ENCODE results near the gene PPIP5K1. TPM values are rescaled to one million over a fixed set of nuclear protein-coding genes. Genes with fewer than 3 reads are reported as not detected.

PPIP5K1 gene
- total RNA-seq, 2 donors from 2014 or later = 25.6 to 35.5 TPM

- no peaks in the 10 kb centered on the region for H3K9me3 ChIP-seq (ENCODE audit: control insufficient read depth, low read length, poor library complexity, severe bottlenecking)
- Mint-ChIP-seq H3K27me3 (no peaks in the 10 kb centered on the region), H3K27ac (peak overlapping the region; percentile 96), H3K4me3 (peak overlapping the region; percentile 95), H3K4me1 (peaks cover 38% of the 10 kb centered on the region), H3K36me3 (ENCODE audit: low read depth) (peaks cover 2% of the 10 kb centered on the region)
- ATAC-seq (no peak), DNase-seq (no peak)
These were observed 80.3 kb downstream of the PPIP5K1 start for GRCh38 chr15:43509660-43510199.

- Mint-ChIP-seq H3K27me3 (no peaks in the 10 kb centered on the region), H3K4me3 (peak overlapping the region; percentile 47), H3K36me3 (ENCODE audit: low read depth) (peaks cover 2% of the 10 kb centered on the region), H3K4me1 (peaks cover 33% of the 10 kb centered on the region), H3K27ac (peak overlapping the region; percentile 96)
- ATAC-seq (no peak), DNase-seq (no peak)
- no peaks in the 10 kb centered on the region for H3K9me3 ChIP-seq (ENCODE audit: control insufficient read depth, low read length, poor library complexity, severe bottlenecking)
These were observed 80.9 kb downstream of the PPIP5K1 start for GRCh38 chr15:43508991-43509659.

- Mint-ChIP-seq H3K4me1 (peaks cover 27% of the 10 kb centered on the region), H3K27ac (no peak overlapping the region), H3K36me3 (ENCODE audit: low read depth) (peaks cover 2% of the 10 kb centered on the region), H3K27me3 (no peaks in the 10 kb centered on the region), H3K4me3 (no peak overlapping the region)
- DNase-seq = no peak
- ATAC-seq = no peak
- H3K9me3 ChIP-seq (ENCODE audit: control insufficient read depth, low read length, poor library complexity, severe bottlenecking) = no peaks in the 10 kb centered on the region
These were observed 81.6 kb downstream of the PPIP5K1 start for GRCh38 chr15:43508421-43508820.

- no peak overlapping the region for H3K4me3 Mint-ChIP-seq
- no peaks in the 10 kb centered on the region for H3K9me3 ChIP-seq (ENCODE audit: control insufficient read depth, low read length, poor library complexity, severe bottlenecking)
- no peak overlapping the region for H3K27ac Mint-ChIP-seq
- H3K36me3 Mint-ChIP-seq (ENCODE audit: low read depth) = peaks cover 2% of the 10 kb centered on the region
- no peaks in the 10 kb centered on the region for H3K27me3 Mint-ChIP-seq
- DNase-seq (no peak), ATAC-seq (no peak)
- peaks cover 10% of the 10 kb centered on the region for H3K4me1 Mint-ChIP-seq
These were observed 84.3 kb downstream of the PPIP5K1 start for GRCh38 chr15:43505738-43506137.

DNA sequence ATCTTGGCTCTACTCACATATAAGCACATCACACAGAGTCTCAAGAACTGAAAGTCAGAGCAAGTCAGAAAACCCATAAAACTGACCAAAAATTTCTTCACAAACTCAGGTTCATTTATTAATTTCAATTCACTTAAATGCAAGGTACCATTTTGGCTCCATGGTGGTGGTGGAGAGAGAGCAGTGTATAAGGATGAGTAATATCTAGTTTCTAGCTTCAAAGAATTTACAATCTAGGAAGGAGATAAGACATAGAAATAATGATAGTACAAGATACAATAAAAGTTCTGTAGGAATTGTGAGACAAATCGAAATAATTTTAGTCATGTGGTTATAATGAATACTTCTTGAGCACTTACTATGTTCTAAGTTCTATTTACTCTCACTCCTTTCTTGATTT is 90.4 kb downstream of the PPIP5K1 start:
- H3K4me3 Mint-ChIP-seq = no peak overlapping the region
- DNase-seq = no peak
- no peak overlapping the region for H3K27ac Mint-ChIP-seq
- no peaks in the 10 kb centered on the region for H3K9me3 ChIP-seq (ENCODE audit: control insufficient read depth, low read length, poor library complexity, severe bottlenecking)
- no peaks in the 10 kb centered on the region for H3K36me3 Mint-ChIP-seq (ENCODE audit: low read depth)
- H3K27me3 Mint-ChIP-seq = no peaks in the 10 kb centered on the region
- no peak for ATAC-seq
- H3K4me1 Mint-ChIP-seq = peaks cover 10% of the 10 kb centered on the region

DNA sequence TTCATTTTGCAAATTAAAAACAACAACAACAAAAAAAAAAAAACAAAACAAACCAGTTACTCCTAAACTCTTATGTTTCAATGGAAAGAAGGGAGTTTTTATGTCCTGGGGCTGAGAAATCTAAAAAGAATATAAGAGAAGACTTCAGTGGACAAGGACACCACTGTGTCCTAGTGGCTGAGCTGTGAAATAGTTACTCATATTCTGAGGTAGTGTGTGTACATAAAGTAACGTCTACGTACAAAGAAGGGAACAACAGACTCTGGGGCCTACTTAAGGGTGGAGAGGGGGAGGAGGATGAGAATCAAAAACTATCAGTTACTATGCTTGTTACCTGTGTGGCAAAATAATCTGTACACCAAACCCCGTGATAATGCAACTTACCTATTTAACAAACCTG is 91.0 kb downstream of the PPIP5K1 start:
- ATAC-seq (no peak), DNase-seq (no peak)
- Mint-ChIP-seq H3K27me3 (no peaks in the 10 kb centered on the region), H3K36me3 (ENCODE audit: low read depth) (no peaks in the 10 kb centered on the region), H3K4me3 (no peak overlapping the region), H3K4me1 (peaks cover 10% of the 10 kb centered on the region), H3K27ac (no peak overlapping the region)
- no peaks in the 10 kb centered on the region for H3K9me3 ChIP-seq (ENCODE audit: control insufficient read depth, low read length, poor library complexity, severe bottlenecking)

GRCh38 chr15:43493703-43494472 is 96.1 kb downstream of the PPIP5K1 start:
- H3K4me3 Mint-ChIP-seq = peak overlapping the region; percentile 99
- ATAC-seq = no peak
- peaks cover 36% of the 10 kb centered on the region for H3K4me1 Mint-ChIP-seq
- DNase-seq = no peak
- H3K9me3 ChIP-seq (ENCODE audit: control insufficient read depth, low read length, poor library complexity, severe bottlenecking) = no peaks in the 10 kb centered on the region
- no peaks in the 10 kb centered on the region for H3K27me3 Mint-ChIP-seq
- peaks cover 7% of the 10 kb centered on the region for H3K36me3 Mint-ChIP-seq (ENCODE audit: low read depth)
- peak overlapping the region; percentile 99 for H3K27ac Mint-ChIP-seq

- no peaks in the 10 kb centered on the region for H3K9me3 ChIP-seq (ENCODE audit: control insufficient read depth, low read length, poor library complexity, severe bottlenecking)
- Mint-ChIP-seq H3K4me1 (peaks cover 37% of the 10 kb centered on the region), H3K4me3 (peak within 1 kb of the TSS; percentile 99), H3K36me3 (ENCODE audit: low read depth) (peaks cover 7% of the 10 kb centered on the region), H3K27me3 (no peaks in the 10 kb centered on the region), H3K27ac (peak within 1 kb of the TSS; percentile 99)
- peak; percentile 99 for ATAC-seq
- peak; percentile 84 to 91 (median 89) for DNase-seq
These were observed 97.1 kb downstream of the PPIP5K1 start, which contains the start of gene TP53BP1 for GRCh38 chr15:43492673-43493601. TP53BP1 (minus strand) TSS chr15:43493156; CDS start chr15:43493043, 113 bp downstream.

- Mint-ChIP-seq H3K4me1 (peaks cover 34% of the 10 kb centered on the region), H3K27ac (peak overlapping the region; percentile 99), H3K4me3 (peak overlapping the region; percentile 99), H3K36me3 (ENCODE audit: low read depth) (peaks cover 7% of the 10 kb centered on the region), H3K27me3 (no peaks in the 10 kb centered on the region)
- DNase-seq = no peak
- no peak for ATAC-seq
- no peaks in the 10 kb centered on the region for H3K9me3 ChIP-seq (ENCODE audit: control insufficient read depth, low read length, poor library complexity, severe bottlenecking)
These were observed 97.7 kb downstream of the PPIP5K1 start for GRCh38 chr15:43492266-43492665.

DNA sequence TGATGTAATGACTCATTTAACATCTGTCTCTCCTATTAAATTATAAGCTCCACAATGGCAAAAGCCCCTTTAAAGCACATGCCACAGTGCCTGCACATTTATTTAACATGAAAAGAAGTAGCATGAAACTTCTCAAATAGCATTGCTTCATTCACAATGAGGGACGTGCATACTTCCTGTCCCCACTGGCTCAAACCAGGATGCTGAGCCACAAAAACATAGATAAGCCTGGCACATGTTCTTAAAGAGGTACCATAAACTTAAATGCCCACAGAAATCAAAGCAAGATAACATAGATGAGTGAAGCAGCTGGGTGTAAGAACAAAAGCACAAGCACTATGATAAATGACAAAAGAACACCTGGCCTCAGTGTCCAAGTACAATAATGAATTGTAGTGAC is 100.8 kb downstream of the PPIP5K1 start:
- no peaks in the 10 kb centered on the region for H3K9me3 ChIP-seq (ENCODE audit: control insufficient read depth, low read length, poor library complexity, severe bottlenecking)
- Mint-ChIP-seq H3K27me3 (no peaks in the 10 kb centered on the region), H3K36me3 (ENCODE audit: low read depth) (peaks cover 11% of the 10 kb centered on the region), H3K4me3 (no peak overlapping the region), H3K27ac (peak overlapping the region; percentile 60), H3K4me1 (peaks cover 40% of the 10 kb centered on the region)
- DNase-seq (no peak), ATAC-seq (no peak)

DNA sequence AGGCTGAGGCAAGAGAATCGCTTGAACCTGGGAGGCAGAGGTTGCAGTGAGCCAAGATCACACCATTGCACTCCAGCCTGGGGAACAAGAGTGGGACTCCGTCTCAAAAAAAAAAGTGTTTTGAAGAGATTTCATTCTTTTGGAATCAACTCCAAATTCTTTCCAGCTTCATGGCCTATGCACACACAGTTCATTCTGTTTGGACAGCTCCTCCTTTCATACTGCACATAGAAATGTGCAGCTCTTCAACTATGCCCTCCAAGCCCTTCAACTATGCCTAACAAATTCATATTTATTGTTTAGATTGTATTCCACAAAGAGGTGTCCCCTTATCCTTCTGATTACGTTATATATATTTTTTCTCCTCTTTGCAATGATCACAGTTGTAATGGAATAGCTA is 101.2 kb downstream of the PPIP5K1 start:
- no peak for ATAC-seq
- H3K27me3 Mint-ChIP-seq = no peaks in the 10 kb centered on the region
- DNase-seq = no peak
- H3K4me1 Mint-ChIP-seq = peaks cover 42% of the 10 kb centered on the region
- H3K9me3 ChIP-seq (ENCODE audit: control insufficient read depth, low read length, poor library complexity, severe bottlenecking) = no peaks in the 10 kb centered on the region
- peak overlapping the region; percentile 60 for H3K27ac Mint-ChIP-seq
- H3K36me3 Mint-ChIP-seq (ENCODE audit: low read depth) = peaks cover 14% of the 10 kb centered on the region
- H3K4me3 Mint-ChIP-seq = no peak overlapping the region

DNA sequence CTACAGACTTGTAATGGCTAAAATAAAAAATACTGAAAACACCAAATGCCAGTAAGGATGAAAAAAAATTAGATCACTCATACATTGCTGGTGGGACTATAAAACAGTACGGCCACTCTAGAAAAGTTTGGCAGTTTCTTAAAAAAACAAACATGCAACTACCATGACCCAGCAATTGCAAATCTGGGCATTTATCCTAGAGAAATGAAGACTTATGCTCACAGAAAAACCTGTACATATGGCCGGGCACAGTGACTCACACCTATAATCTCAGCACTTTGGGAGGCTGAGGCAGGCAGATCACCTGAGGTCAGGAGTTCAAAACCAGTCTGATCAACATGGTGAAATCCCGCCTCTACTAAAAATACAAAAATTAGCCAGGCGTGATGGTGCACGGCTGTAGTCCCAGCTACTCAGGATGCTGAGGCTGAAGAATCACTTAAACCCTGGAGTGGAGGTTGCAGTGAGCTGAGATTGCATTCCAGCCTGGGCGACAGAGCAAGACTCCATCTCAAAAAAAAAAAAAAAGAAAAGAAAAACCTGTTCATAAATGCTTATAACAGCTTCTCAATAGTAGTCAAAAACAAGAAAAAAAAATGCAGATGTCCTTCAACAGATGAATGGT is 102.6 kb downstream of the PPIP5K1 start:
- ATAC-seq = no peak

More for the DNA sequence above, 102.6 kb downstream of the PPIP5K1 start:
- no peak overlapping the region for H3K4me3 Mint-ChIP-seq
- peaks cover 10% of the 10 kb centered on the region for H3K36me3 Mint-ChIP-seq (ENCODE audit: low read depth)
- H3K27ac Mint-ChIP-seq = no peak overlapping the region
- no peak for DNase-seq
- H3K27me3 Mint-ChIP-seq = no peaks in the 10 kb centered on the region
- peaks cover 35% of the 10 kb centered on the region for H3K4me1 Mint-ChIP-seq
- no peaks in the 10 kb centered on the region for H3K9me3 ChIP-seq (ENCODE audit: control insufficient read depth, low read length, poor library complexity, severe bottlenecking)

All from T-helper 17 cell (primary cell).